Activated CD4-positive, alpha-beta T cell treated with anti-CD3 and anti-CD28 coated beads, Interleukin-2, amount 10 ng/mL, durations not matched to agents 7 days and 5 days (primary cell): ENCODE results near the gene LRRTM4. TPM values are rescaled to one million over a fixed set of nuclear protein-coding genes. Genes with fewer than 3 reads are reported as not detected.

Experiments
- CTCF ChIA-PET: fragments of 350-600 bp; sonication (Branson Sonifier 250); formaldehyde crosslinking; loops from one replicate; lab custom pipeline; 2021; ENCODE audit warnings: antibody characterized with exemption; lab: Charles Lee
- POLR2A ChIA-PET: fragments of 350-600 bp; sonication (Branson Sonifier 250); formaldehyde crosslinking; loops from one replicate; lab custom pipeline; 2021; ENCODE audit warnings: antibody characterized with exemption; lab: Charles Lee
- DNase-seq: peaks from one replicate; pipeline ENCODE4 v3.0.0-alpha.2; 2020
- H3K27ac Mint-ChIP-seq: one replicate; pipeline ENCODE4 v1.8.0; 2021; ENCODE audit warnings: mild to moderate bottlenecking, moderate library complexity, mixed read lengths
- H3K27me3 Mint-ChIP-seq: one replicate; pipeline ENCODE4 v1.8.0; 2021; ENCODE audit warnings: mixed read lengths
- H3K36me3 Mint-ChIP-seq: one replicate; pipeline ENCODE4 v1.8.0; 2021; ENCODE audit warnings: low read depth, mixed read lengths
- H3K4me1 Mint-ChIP-seq: one replicate; pipeline ENCODE4 v1.8.0; 2021; ENCODE audit warnings: mixed read lengths
- H3K4me3 Mint-ChIP-seq: one replicate; pipeline ENCODE4 v1.8.0; 2021; ENCODE audit warnings: mild to moderate bottlenecking, moderate library complexity, mixed read lengths
- H3K9me3 Mint-ChIP-seq: one replicate; pipeline ENCODE4 v1.8.0; 2021; ENCODE audit warnings: mixed read lengths
- total RNA-seq, 2 experiments: library from RNA; stranded (reverse); gene quantifications; one replicate each; pipeline ENCODE4 v1.2.3, GENCODE V29; 2021

Gene LRRTM4
- total RNA-seq, 2 experiments from 2014 or later = not detected

DNA sequence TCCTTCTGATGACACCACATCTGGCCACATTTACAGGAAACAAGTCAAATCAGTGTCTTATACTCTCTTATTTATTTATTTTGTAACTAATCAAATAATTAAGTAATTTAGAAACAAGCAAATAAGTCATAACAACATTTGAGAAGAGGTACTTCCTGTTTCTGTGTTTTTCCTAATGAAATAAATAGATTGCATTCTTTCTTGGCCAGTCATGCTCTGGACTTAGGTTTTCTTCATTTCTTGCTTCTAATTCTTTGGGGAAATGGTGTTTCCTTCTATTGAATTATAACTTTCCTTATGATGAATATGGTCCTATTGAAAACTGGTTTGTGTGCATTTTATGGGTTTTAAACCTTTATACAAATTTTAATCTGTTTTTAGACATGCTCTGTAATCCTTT, 546.4 kb downstream of the LRRTM4 start:
- Mint-ChIP-seq H3K9me3 (peaks cover 1% of the 10 kb centered on the region), H3K36me3 (no peaks in the 10 kb centered on the region), H3K27me3 (no peaks in the 10 kb centered on the region), H3K4me3 (no peak overlapping the region), H3K27ac (no peak overlapping the region), H3K4me1 (no peaks in the 10 kb centered on the region)
- DNase-seq = no peak
- ChIA-PET CTCF (no interaction called here), POLR2A (no interaction called here)

DNA sequence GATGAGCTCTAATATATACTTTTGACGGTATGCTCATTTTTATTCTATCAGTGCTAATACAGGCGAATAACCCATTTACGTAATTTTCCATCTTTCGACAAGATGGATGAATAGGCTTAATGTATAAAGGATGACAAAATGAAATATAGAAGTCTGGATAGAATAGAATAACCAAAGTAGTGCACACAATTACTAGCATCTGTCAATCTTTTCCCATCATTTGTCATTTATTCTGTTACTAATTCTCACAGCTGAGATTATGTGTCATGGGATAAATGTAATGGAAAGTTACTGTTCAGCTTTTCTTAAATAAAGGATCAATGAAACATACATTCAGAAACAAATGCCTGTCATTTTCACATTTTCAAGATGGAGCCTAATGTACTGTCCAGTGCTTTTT, 548.6 kb downstream of the LRRTM4 start:
- Mint-ChIP-seq H3K27me3 (no peaks in the 10 kb centered on the region), H3K4me3 (no peak overlapping the region), H3K27ac (no peak overlapping the region), H3K36me3 (no peaks in the 10 kb centered on the region), H3K4me1 (no peaks in the 10 kb centered on the region), H3K9me3 (peaks cover 4% of the 10 kb centered on the region)
- CTCF ChIA-PET = no interaction called here
- no peak for DNase-seq
- POLR2A ChIA-PET = no interaction called here

DNA sequence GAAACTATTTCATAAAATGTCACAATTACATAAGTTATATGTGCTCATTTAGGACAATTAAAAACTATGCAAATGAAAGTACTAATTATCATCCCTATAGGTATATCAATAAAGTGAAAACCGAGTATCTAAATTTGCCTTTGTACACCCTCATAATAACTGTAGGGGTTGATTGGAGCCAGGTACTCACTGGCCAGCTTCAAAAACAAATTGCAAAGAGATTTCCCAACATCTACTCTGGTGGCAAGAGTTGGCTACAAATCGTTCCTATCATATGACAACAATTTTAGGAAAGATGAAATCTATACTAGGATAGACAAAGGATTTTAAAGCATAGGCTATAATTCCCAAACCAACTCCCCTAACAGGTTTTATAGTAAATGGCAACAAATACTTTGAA, 556.4 kb downstream of the LRRTM4 start:
- no peak for DNase-seq
- no peak overlapping the region for H3K27ac Mint-ChIP-seq
- H3K27me3 Mint-ChIP-seq = no peaks in the 10 kb centered on the region
- peaks cover 3% of the 10 kb centered on the region for H3K9me3 Mint-ChIP-seq
- no peaks in the 10 kb centered on the region for H3K36me3 Mint-ChIP-seq
- CTCF ChIA-PET = no interaction called here
- H3K4me3 Mint-ChIP-seq = no peak overlapping the region
- no peaks in the 10 kb centered on the region for H3K4me1 Mint-ChIP-seq
- POLR2A ChIA-PET = no interaction called here

GRCh38 chr2:76958749-76959148, 563.4 kb downstream of the LRRTM4 start:
- Mint-ChIP-seq H3K27ac (no peak overlapping the region), H3K4me1 (no peaks in the 10 kb centered on the region), H3K9me3 (peaks cover 2% of the 10 kb centered on the region), H3K27me3 (no peaks in the 10 kb centered on the region), H3K36me3 (no peaks in the 10 kb centered on the region), H3K4me3 (no peak overlapping the region)
- ChIA-PET CTCF (no interaction called here), POLR2A (no interaction called here)
- DNase-seq = no peak

- POLR2A ChIA-PET = no interaction called here
- peak; percentile 8 for DNase-seq
- no peak overlapping the region for H3K27ac Mint-ChIP-seq
- no peaks in the 10 kb centered on the region for H3K36me3 Mint-ChIP-seq
- H3K4me3 Mint-ChIP-seq = no peak overlapping the region
- H3K4me1 Mint-ChIP-seq = no peaks in the 10 kb centered on the region
- peaks cover 2% of the 10 kb centered on the region for H3K9me3 Mint-ChIP-seq
- no peaks in the 10 kb centered on the region for H3K27me3 Mint-ChIP-seq
- CTCF ChIA-PET = no interaction called here
These were observed 568.3 kb downstream of the LRRTM4 start for GRCh38 chr2:76953733-76954347.

- ChIA-PET POLR2A (no interaction called here), CTCF (no interaction called here)
- DNase-seq = no peak
- H3K36me3 Mint-ChIP-seq = no peaks in the 10 kb centered on the region
- no peak overlapping the region for H3K27ac Mint-ChIP-seq
- H3K4me1 Mint-ChIP-seq = no peaks in the 10 kb centered on the region
- H3K9me3 Mint-ChIP-seq = no peaks in the 10 kb centered on the region
- no peaks in the 10 kb centered on the region for H3K27me3 Mint-ChIP-seq
- H3K4me3 Mint-ChIP-seq = no peak overlapping the region
These were observed 575.5 kb downstream of the LRRTM4 start for GRCh38 chr2:76946631-76947145.

- no peak overlapping the region for H3K27ac Mint-ChIP-seq
- peaks cover 2% of the 10 kb centered on the region for H3K9me3 Mint-ChIP-seq
- ChIA-PET POLR2A (no interaction called here), CTCF (no interaction called here)
- H3K4me1 Mint-ChIP-seq = no peaks in the 10 kb centered on the region
- no peaks in the 10 kb centered on the region for H3K27me3 Mint-ChIP-seq
- no peaks in the 10 kb centered on the region for H3K36me3 Mint-ChIP-seq
- H3K4me3 Mint-ChIP-seq = no peak overlapping the region
- no peak for DNase-seq
These were observed 581.6 kb downstream of the LRRTM4 start for GRCh38 chr2:76940559-76940958.

- H3K27ac Mint-ChIP-seq = no peak overlapping the region
- POLR2A ChIA-PET = no interaction called here
These were observed 584.0 kb downstream of the LRRTM4 start for GRCh38 chr2:76938153-76938552.

GRCh38 chr2:76932550-76932949, 589.6 kb downstream of the LRRTM4 start:
- Mint-ChIP-seq H3K4me1 (no peaks in the 10 kb centered on the region), H3K27ac (no peak overlapping the region), H3K4me3 (no peak overlapping the region), H3K27me3 (no peaks in the 10 kb centered on the region), H3K36me3 (no peaks in the 10 kb centered on the region), H3K9me3 (peaks cover 6% of the 10 kb centered on the region)
- no peak for DNase-seq
- POLR2A ChIA-PET = no interaction called here
- CTCF ChIA-PET = no interaction called here

More at GRCh38 chr2:76938153-76938552, 584.0 kb downstream of the LRRTM4 start:
- H3K4me3 Mint-ChIP-seq = no peak overlapping the region
- peaks cover 5% of the 10 kb centered on the region for H3K9me3 Mint-ChIP-seq
- CTCF ChIA-PET = no interaction called here
- no peak for DNase-seq
- H3K27me3 Mint-ChIP-seq = no peaks in the 10 kb centered on the region
- H3K36me3 Mint-ChIP-seq = no peaks in the 10 kb centered on the region
- H3K4me1 Mint-ChIP-seq = no peaks in the 10 kb centered on the region

DNA sequence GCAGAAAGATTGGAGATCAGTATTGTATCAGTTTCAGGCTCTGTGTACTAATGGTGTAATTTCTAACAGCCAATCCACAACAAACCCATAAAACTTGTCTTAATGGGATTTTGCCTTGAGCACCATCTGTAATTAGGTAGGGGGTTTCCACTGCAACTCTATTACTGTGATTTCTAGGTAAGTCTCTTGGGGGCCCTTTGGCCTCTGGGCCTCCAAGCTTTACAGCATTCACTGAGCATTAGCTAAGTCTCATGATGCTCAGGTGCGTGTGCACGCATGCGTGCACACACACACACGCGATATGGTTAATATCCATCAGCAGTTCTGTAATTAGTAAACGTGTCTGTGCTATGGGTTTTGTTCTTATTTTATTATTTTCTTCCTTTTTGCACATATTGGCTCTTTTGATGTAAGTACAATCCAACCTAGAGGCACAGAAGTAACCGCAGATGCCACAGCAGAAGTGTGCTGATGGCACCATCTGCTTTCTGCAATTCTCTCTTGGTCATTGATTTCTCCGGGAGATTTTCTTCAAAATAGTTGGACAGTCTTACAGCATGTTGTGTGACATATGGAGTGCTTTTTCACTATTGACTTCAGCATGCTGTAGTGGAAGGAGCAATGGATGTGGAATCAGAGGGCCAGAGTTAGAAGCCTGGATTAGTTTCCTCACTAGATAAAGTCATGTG, 592.0 kb downstream of the LRRTM4 start:
- ChIA-PET POLR2A (no interaction called here), CTCF (no interaction called here)
- H3K36me3 Mint-ChIP-seq = no peaks in the 10 kb centered on the region
- peaks cover 2% of the 10 kb centered on the region for H3K9me3 Mint-ChIP-seq
- no peaks in the 10 kb centered on the region for H3K27me3 Mint-ChIP-seq
- no peak overlapping the region for H3K27ac Mint-ChIP-seq
- H3K4me1 Mint-ChIP-seq = no peaks in the 10 kb centered on the region
- DNase-seq = no peak
- no peak overlapping the region for H3K4me3 Mint-ChIP-seq

GRCh38 chr2:76928026-76928425, 594.1 kb downstream of the LRRTM4 start:
- Mint-ChIP-seq H3K4me3 (no peak overlapping the region), H3K4me1 (no peaks in the 10 kb centered on the region), H3K36me3 (no peaks in the 10 kb centered on the region), H3K9me3 (peaks cover 2% of the 10 kb centered on the region), H3K27ac (no peak overlapping the region), H3K27me3 (no peaks in the 10 kb centered on the region)
- no peak for DNase-seq
- ChIA-PET POLR2A (no interaction called here), CTCF (no interaction called here)

DNA sequence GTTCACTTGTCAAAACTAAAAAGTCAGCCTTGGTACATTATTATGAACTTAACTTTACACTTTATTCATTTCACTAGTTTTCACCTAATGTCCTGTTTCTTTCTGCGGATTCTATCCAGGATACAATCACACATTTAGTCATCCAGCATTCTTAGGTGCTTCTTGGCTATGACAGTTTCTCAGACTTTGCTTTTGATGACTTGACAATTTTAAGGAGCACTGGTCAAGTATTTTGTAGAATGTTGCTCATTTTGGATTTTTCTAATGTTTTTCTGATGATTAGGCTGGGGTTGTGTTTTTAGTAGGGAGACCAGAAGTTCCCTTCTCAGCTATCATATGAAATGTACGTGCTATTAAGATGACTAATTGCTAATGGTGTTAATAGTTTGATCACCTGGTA, 601.2 kb downstream of the LRRTM4 start:
- CTCF ChIA-PET = no interaction called here
- POLR2A ChIA-PET = no interaction called here
- Mint-ChIP-seq H3K27me3 (no peaks in the 10 kb centered on the region), H3K4me1 (no peaks in the 10 kb centered on the region), H3K36me3 (no peaks in the 10 kb centered on the region), H3K4me3 (no peak overlapping the region), H3K9me3 (peaks cover 4% of the 10 kb centered on the region), H3K27ac (no peak overlapping the region)
- DNase-seq = no peak

DNA sequence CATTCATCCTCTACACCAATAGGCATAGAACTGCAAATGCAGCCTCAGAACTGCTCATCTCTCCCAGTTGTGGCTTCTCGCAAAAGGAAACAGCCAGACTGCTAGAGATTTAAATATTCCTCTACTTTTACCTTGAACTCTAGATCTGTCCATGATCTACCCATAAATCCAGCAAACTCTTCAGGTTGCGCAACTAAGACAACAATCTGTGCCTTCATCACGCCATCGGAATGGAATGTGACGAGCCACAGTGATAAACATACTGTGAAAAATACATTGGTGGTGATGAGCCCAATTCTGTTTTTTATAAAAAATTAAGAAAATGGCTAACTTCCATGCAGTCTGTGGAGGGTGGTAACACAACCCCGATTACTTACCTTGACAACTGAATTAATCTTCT, 626.7 kb downstream of the LRRTM4 start:
- no peaks in the 10 kb centered on the region for H3K27me3 Mint-ChIP-seq
- no peaks in the 10 kb centered on the region for H3K36me3 Mint-ChIP-seq
- no peak overlapping the region for H3K27ac Mint-ChIP-seq
- CTCF ChIA-PET = no interaction called here
- H3K9me3 Mint-ChIP-seq = peaks cover 4% of the 10 kb centered on the region
- no peak overlapping the region for H3K4me3 Mint-ChIP-seq
- no peak for DNase-seq
- no peaks in the 10 kb centered on the region for H3K4me1 Mint-ChIP-seq
- POLR2A ChIA-PET = no interaction called here

DNA sequence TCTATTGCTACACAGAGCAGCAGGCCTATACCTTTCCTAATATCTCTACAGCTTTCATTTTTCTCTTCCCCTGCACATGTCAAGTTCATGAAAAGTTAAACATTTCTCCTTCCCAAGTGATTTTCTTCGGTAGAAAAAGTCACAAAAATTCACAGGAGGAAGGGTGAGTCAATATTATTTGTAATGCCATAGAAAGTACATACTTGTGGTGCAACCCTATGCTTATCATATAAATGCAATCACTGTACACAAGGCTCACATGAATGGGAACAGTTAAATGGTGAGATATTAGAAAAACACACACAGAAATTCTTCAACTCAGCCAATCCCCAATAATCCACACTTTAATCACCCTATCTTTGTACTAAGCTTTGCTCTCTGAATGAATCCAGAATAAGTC, 651.6 kb downstream of the LRRTM4 start:
- Mint-ChIP-seq H3K27me3 (no peaks in the 10 kb centered on the region), H3K4me3 (no peak overlapping the region), H3K9me3 (peaks cover 6% of the 10 kb centered on the region), H3K36me3 (no peaks in the 10 kb centered on the region), H3K27ac (no peak overlapping the region), H3K4me1 (no peaks in the 10 kb centered on the region)
- CTCF ChIA-PET = no interaction called here
- DNase-seq = no peak
- POLR2A ChIA-PET = no interaction called here
